Activated CD8-positive, alpha-beta T cell treated with anti-CD3 and anti-CD28 coated beads, Interleukin-2, amount 10 ng/mL, durations not matched to agents 7 days and 5 days (primary cell): Measurements from ENCODE around the gene FRMD3. TPM values are rescaled to one million over a fixed set of nuclear protein-coding genes. Genes with fewer than 3 reads are reported as not detected.
A peak's percentile ranks its signal among the peaks of the same experiment; 100 is the strongest.

Source experiments
- ATAC-seq: fragments of 150-1000 bp; cut with Tn5 transposase; one replicate; pipeline ENCODE4 v1.10.0; 2021; ENCODE audit warnings: moderate library complexity
- CTCF ChIA-PET: fragments of 350-600 bp; sonication (Branson Sonifier 250); formaldehyde crosslinking; loops from one replicate; lab custom pipeline; 2021; ENCODE audit warnings: antibody characterized with exemption; lab: Charles Lee
- POLR2A ChIA-PET: fragments of 350-600 bp; sonication (Branson Sonifier 250); formaldehyde crosslinking; loops from one replicate; lab custom pipeline; 2021; ENCODE audit warnings: antibody characterized with exemption; lab: Charles Lee
- DNase-seq: peaks from one replicate; pipeline ENCODE4 v3.0.0-alpha.2; 2020
- H3K27ac Mint-ChIP-seq: one replicate; pipeline ENCODE4 v1.8.0; 2021; ENCODE audit warnings: mild to moderate bottlenecking, mixed read lengths
- H3K27me3 Mint-ChIP-seq: one replicate; pipeline ENCODE4 v1.8.0; 2021; ENCODE audit warnings: low read depth, mixed read lengths
- H3K36me3 Mint-ChIP-seq: one replicate; pipeline ENCODE4 v1.8.0; 2021; ENCODE audit warnings: low read depth, mixed read lengths
- H3K4me1 Mint-ChIP-seq: one replicate; pipeline ENCODE4 v1.8.0; 2021; ENCODE audit warnings: low read depth, mixed read lengths
- H3K4me3 Mint-ChIP-seq: one replicate; pipeline ENCODE4 v1.8.0; 2021; ENCODE audit warnings: mild to moderate bottlenecking, mixed read lengths
- H3K9me3 Mint-ChIP-seq: one replicate; pipeline ENCODE4 v1.8.0; 2022; ENCODE audit warnings: mixed read lengths; ENCODE audit not compliant: insufficient read depth
- total RNA-seq, 2 experiments: library from RNA; stranded (reverse); gene quantifications; one replicate each; pipeline ENCODE4 v1.2.3, GENCODE V29; 2021

FRMD3 gene
- total RNA-seq, 2 experiments from 2014 or later = 0.31 to 0.74 TPM

- Mint-ChIP-seq H3K9me3 (no peaks in the 10 kb centered on the region), H3K27ac (no peak overlapping the region), H3K27me3 (no peaks in the 10 kb centered on the region), H3K4me1 (no peaks in the 10 kb centered on the region), H3K4me3 (no peak overlapping the region), H3K36me3 (no peaks in the 10 kb centered on the region)
- no peak for ATAC-seq
- POLR2A ChIA-PET = no interaction called here
- CTCF ChIA-PET = no interaction called here
- DNase-seq = no peak
These were observed 46.8 kb downstream of the FRMD3 start for GRCh38 chr9:83491413-83491812.

GRCh38 chr9:83489961-83490360 is 48.2 kb downstream of the FRMD3 start:
- CTCF ChIA-PET = interaction anchor here (1.0 kb wide), 1 partner anchor 54 kb away, joined by 3 read pairs; no protein-coding TSS in a partner anchor
- no peaks in the 10 kb centered on the region for H3K27me3 Mint-ChIP-seq
- H3K4me1 Mint-ChIP-seq = no peaks in the 10 kb centered on the region
- H3K9me3 Mint-ChIP-seq = no peaks in the 10 kb centered on the region
- no peak for ATAC-seq
- DNase-seq = no peak
- H3K27ac Mint-ChIP-seq = no peak overlapping the region
- POLR2A ChIA-PET = no interaction called here
- H3K36me3 Mint-ChIP-seq = no peaks in the 10 kb centered on the region
- no peak overlapping the region for H3K4me3 Mint-ChIP-seq

GRCh38 chr9:83484990-83485389 is 53.2 kb downstream of the FRMD3 start:
- CTCF ChIA-PET = no interaction called here

GRCh38 chr9:83483223-83483622 is 55.0 kb downstream of the FRMD3 start:
- no peaks in the 10 kb centered on the region for H3K36me3 Mint-ChIP-seq
- no peaks in the 10 kb centered on the region for H3K9me3 Mint-ChIP-seq
- ATAC-seq = no peak
- H3K4me3 Mint-ChIP-seq = no peak overlapping the region
- no peak overlapping the region for H3K27ac Mint-ChIP-seq
- POLR2A ChIA-PET = no interaction called here
- H3K27me3 Mint-ChIP-seq = no peaks in the 10 kb centered on the region
- no peaks in the 10 kb centered on the region for H3K4me1 Mint-ChIP-seq
- no peak for DNase-seq
- CTCF ChIA-PET = no interaction called here

More at GRCh38 chr9:83484990-83485389, 53.2 kb downstream of the FRMD3 start:
- Mint-ChIP-seq H3K27ac (no peak overlapping the region), H3K9me3 (no peaks in the 10 kb centered on the region), H3K27me3 (no peaks in the 10 kb centered on the region), H3K4me3 (no peak overlapping the region), H3K4me1 (no peaks in the 10 kb centered on the region), H3K36me3 (no peaks in the 10 kb centered on the region)
- POLR2A ChIA-PET = interaction anchor here (1.1 kb wide), 1 partner anchor 23 kb away, joined by 3 read pairs; no protein-coding TSS in a partner anchor
- ATAC-seq (no peak), DNase-seq (no peak)

- H3K27me3 Mint-ChIP-seq = no peaks in the 10 kb centered on the region
- no peaks in the 10 kb centered on the region for H3K4me1 Mint-ChIP-seq
- no peak for DNase-seq
- no peaks in the 10 kb centered on the region for H3K9me3 Mint-ChIP-seq
- H3K27ac Mint-ChIP-seq = no peak overlapping the region
- H3K4me3 Mint-ChIP-seq = no peak overlapping the region
- ATAC-seq = no peak
- POLR2A ChIA-PET = no interaction called here
- H3K36me3 Mint-ChIP-seq = no peaks in the 10 kb centered on the region
- CTCF ChIA-PET = no interaction called here
These were observed 58.4 kb downstream of the FRMD3 start for GRCh38 chr9:83479765-83480164.

- peaks cover 15% of the 10 kb centered on the region for H3K4me1 Mint-ChIP-seq
- no peaks in the 10 kb centered on the region for H3K9me3 Mint-ChIP-seq
- ChIA-PET CTCF (no interaction called here), POLR2A (no interaction called here)
- ATAC-seq = no peak
- no peaks in the 10 kb centered on the region for H3K36me3 Mint-ChIP-seq
- no peaks in the 10 kb centered on the region for H3K27me3 Mint-ChIP-seq
- no peak overlapping the region for H3K4me3 Mint-ChIP-seq
- H3K27ac Mint-ChIP-seq = no peak overlapping the region
- no peak for DNase-seq
These were observed 60.6 kb downstream of the FRMD3 start for GRCh38 chr9:83477571-83477970.

GRCh38 chr9:83477120-83477519 is 61.1 kb downstream of the FRMD3 start:
- CTCF ChIA-PET = no interaction called here
- H3K27me3 Mint-ChIP-seq = no peaks in the 10 kb centered on the region

GRCh38 chr9:83476513-83476912 is 61.7 kb downstream of the FRMD3 start:
- Mint-ChIP-seq H3K4me1 (peaks cover 15% of the 10 kb centered on the region), H3K4me3 (no peak overlapping the region), H3K36me3 (no peaks in the 10 kb centered on the region), H3K27ac (no peak overlapping the region), H3K27me3 (no peaks in the 10 kb centered on the region), H3K9me3 (no peaks in the 10 kb centered on the region)
- CTCF ChIA-PET = no interaction called here
- no peak for ATAC-seq
- POLR2A ChIA-PET = no interaction called here
- DNase-seq = no peak

More at GRCh38 chr9:83477120-83477519, 61.1 kb downstream of the FRMD3 start:
- POLR2A ChIA-PET = no interaction called here
- H3K4me1 Mint-ChIP-seq = peaks cover 15% of the 10 kb centered on the region
- ATAC-seq = no peak
- no peak overlapping the region for H3K4me3 Mint-ChIP-seq
- no peak overlapping the region for H3K27ac Mint-ChIP-seq
- H3K9me3 Mint-ChIP-seq = no peaks in the 10 kb centered on the region
- no peak for DNase-seq
- no peaks in the 10 kb centered on the region for H3K36me3 Mint-ChIP-seq

GRCh38 chr9:83475741-83476140 is 62.5 kb downstream of the FRMD3 start:
- H3K4me1 Mint-ChIP-seq = peaks cover 15% of the 10 kb centered on the region
- CTCF ChIA-PET = no interaction called here
- no peaks in the 10 kb centered on the region for H3K36me3 Mint-ChIP-seq
- no peak for DNase-seq
- POLR2A ChIA-PET = no interaction called here
- ATAC-seq = no peak
- H3K4me3 Mint-ChIP-seq = no peak overlapping the region
- H3K27ac Mint-ChIP-seq = no peak overlapping the region
- H3K9me3 Mint-ChIP-seq = no peaks in the 10 kb centered on the region
- H3K27me3 Mint-ChIP-seq = no peaks in the 10 kb centered on the region

- peaks cover 2% of the 10 kb centered on the region for H3K27me3 Mint-ChIP-seq
- H3K9me3 Mint-ChIP-seq = no peaks in the 10 kb centered on the region
- H3K36me3 Mint-ChIP-seq = no peaks in the 10 kb centered on the region
- no peak overlapping the region for H3K27ac Mint-ChIP-seq
- DNase-seq (no peak), ATAC-seq (no peak)
- CTCF ChIA-PET = no interaction called here
- H3K4me3 Mint-ChIP-seq = no peak overlapping the region
- H3K4me1 Mint-ChIP-seq = peaks cover 15% of the 10 kb centered on the region
- POLR2A ChIA-PET = no interaction called here
These were observed 63.6 kb downstream of the FRMD3 start for GRCh38 chr9:83474631-83475030.

GRCh38 chr9:83473488-83473971 is 64.7 kb downstream of the FRMD3 start:
- H3K4me1 Mint-ChIP-seq = peaks cover 15% of the 10 kb centered on the region
- ChIA-PET CTCF (no interaction called here), POLR2A (no interaction called here)
- no peaks in the 10 kb centered on the region for H3K9me3 Mint-ChIP-seq
- H3K27ac Mint-ChIP-seq = peak overlapping the region; percentile 74
- H3K36me3 Mint-ChIP-seq = no peaks in the 10 kb centered on the region
- H3K27me3 Mint-ChIP-seq = peaks cover 2% of the 10 kb centered on the region
- DNase-seq (no peak), ATAC-seq (peak; percentile 76)
- H3K4me3 Mint-ChIP-seq = peak overlapping the region; percentile 62

GRCh38 chr9:83472764-83473163 is 65.4 kb downstream of the FRMD3 start:
- POLR2A ChIA-PET = no interaction called here
- H3K4me3 Mint-ChIP-seq = peak overlapping the region; percentile 62
- CTCF ChIA-PET = no interaction called here
- no peaks in the 10 kb centered on the region for H3K36me3 Mint-ChIP-seq
- no peak for ATAC-seq
- H3K27me3 Mint-ChIP-seq = peaks cover 2% of the 10 kb centered on the region
- H3K4me1 Mint-ChIP-seq = peaks cover 15% of the 10 kb centered on the region
- no peak for DNase-seq
- peak overlapping the region; percentile 74 for H3K27ac Mint-ChIP-seq
- H3K9me3 Mint-ChIP-seq = no peaks in the 10 kb centered on the region

GRCh38 chr9:83472221-83472665 is 66.0 kb downstream of the FRMD3 start:
- Mint-ChIP-seq H3K36me3 (no peaks in the 10 kb centered on the region), H3K4me1 (peaks cover 15% of the 10 kb centered on the region), H3K27me3 (peaks cover 2% of the 10 kb centered on the region), H3K27ac (no peak overlapping the region), H3K4me3 (no peak overlapping the region), H3K9me3 (no peaks in the 10 kb centered on the region)
- no peak for ATAC-seq
- POLR2A ChIA-PET = no interaction called here
- no peak for DNase-seq
- CTCF ChIA-PET = no interaction called here
